Choroid plexus epithelial cell (primary cell): Measurements from ENCODE around the gene JPH3.

ENCODE experiments used
- DNase-seq: peaks from one replicate; pipeline ENCODE4 v3.0.0-alpha.2; 2010; ENCODE audit warnings: low read depth
- H3K4me3 ChIP-seq: 2 replicates; pipeline ENCODE4 v1.5.1; 2011; ENCODE audit warnings: low read depth, mild to moderate bottlenecking, control low read depth, low read length, moderate library complexity
- TF ChIP-seq, protein P1 (sequence below): conservative IDR thresholded peaks from 2 replicates; pipeline ENCODE4 v1.5.1; 2011; ENCODE audit warnings: low read depth, mild to moderate bottlenecking, control low read depth, inconsistent platforms, low read length, moderate library complexity

JPH3 gene

DNA sequence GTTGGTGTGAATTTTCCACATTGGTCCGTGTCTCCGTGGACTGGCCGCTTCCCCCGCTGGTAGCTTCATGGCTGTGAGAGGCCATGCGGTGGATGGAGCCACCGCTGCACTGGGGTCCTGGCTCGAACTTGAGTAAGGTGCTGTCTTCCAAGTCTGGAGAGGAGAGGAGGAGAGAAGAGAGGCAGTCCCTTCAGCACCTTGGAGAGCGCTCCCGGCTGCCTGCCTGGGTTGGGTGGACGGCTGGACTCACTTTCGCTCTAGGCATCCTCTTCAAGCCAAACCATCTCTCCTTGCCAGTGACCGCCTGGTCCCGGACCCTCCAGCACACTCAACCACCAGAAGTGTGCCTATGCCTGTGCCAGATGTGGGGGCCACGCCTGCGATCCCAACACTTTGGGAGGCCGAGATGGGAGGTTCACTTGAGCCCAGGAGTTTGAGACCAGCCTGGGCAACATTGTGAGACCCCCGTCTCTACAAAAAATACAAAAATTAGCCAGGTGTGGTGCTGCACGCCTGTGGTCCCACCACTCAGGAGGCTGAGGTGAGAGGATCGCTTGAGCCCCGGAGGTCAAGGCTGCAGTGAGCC is 6.2 kb downstream of the JPH3 start:
- no peak overlapping the region for H3K4me3 ChIP-seq
- peak; percentile 73 for DNase-seq
- TF ChIP-seq, protein P1, sequence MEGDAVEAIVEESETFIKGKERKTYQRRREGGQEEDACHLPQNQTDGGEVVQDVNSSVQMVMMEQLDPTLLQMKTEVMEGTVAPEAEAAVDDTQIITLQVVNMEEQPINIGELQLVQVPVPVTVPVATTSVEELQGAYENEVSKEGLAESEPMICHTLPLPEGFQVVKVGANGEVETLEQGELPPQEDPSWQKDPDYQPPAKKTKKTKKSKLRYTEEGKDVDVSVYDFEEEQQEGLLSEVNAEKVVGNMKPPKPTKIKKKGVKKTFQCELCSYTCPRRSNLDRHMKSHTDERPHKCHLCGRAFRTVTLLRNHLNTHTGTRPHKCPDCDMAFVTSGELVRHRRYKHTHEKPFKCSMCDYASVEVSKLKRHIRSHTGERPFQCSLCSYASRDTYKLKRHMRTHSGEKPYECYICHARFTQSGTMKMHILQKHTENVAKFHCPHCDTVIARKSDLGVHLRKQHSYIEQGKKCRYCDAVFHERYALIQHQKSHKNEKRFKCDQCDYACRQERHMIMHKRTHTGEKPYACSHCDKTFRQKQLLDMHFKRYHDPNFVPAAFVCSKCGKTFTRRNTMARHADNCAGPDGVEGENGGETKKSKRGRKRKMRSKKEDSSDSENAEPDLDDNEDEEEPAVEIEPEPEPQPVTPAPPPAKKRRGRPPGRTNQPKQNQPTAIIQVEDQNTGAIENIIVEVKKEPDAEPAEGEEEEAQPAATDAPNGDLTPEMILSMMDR: no peak

DNA sequence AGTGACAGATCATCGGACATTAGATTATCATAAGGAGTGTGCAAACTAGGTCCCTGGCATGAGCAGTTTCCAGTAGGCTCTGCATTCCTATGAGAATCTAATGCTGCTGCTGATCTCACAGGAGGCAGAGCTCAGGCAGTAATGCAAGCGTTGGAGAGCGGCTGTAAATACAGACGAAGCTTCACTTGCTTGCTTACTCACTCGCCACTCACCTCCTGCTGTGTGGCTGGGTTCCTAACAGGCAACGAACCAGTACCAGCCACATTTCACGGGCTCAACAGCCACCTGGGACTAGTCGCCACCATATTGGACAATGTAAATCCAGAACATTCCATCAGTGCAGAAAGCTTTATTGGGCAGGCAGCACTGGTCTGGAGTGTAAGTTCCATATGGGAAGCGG is 7.7 kb downstream of the JPH3 start:
- TF ChIP-seq, protein P1: no peak
- no peak for DNase-seq

DNA sequence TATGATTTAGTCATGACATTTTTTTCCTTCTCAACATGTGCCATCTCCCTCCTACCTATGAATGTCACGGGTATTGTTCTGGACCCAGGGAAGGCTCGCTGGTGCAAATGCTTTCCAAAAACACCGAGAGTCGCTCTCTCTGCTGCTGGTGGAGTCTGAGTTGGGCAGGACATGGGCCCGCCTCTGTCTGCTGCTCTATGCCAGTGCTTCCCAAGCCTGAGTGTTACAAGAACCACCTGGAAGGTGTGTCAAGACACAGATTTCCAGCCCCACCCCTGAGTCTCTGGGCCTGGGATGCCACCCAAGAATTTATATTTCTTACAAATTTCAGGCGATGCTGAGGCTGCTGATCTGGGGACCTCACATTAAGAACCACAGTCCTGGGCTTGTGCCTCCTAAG is 9.1 kb downstream of the JPH3 start:
- no peak overlapping the region for H3K4me3 ChIP-seq
- no peak for DNase-seq
- TF ChIP-seq, protein P1: no peak

More for the DNA sequence above, 7.7 kb downstream of the JPH3 start:
- H3K4me3 ChIP-seq: no peak overlapping the region

DNA sequence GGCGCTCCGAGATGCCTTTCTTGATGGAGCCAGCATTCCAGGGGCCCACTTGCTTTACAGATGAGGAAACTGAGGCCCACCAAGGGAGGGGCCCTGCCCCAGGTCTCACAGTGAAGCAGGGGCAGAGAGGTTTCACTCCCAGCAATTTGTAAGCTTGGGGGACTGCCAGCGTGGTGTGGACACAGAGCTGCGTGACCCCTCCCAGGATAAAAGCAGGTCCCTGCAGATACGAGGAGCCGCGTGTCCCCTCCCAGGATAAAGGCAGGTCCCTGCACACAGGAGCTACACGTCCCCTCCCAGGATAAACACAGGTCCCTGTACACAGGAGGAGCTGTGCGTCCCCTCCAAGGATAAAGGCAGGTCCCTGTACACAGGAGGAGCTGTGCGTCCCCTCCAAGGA is 11.7 kb downstream of the JPH3 start:
- no peak for DNase-seq
- H3K4me3 ChIP-seq: no peak overlapping the region
- TF ChIP-seq, protein P1: no peak

DNA sequence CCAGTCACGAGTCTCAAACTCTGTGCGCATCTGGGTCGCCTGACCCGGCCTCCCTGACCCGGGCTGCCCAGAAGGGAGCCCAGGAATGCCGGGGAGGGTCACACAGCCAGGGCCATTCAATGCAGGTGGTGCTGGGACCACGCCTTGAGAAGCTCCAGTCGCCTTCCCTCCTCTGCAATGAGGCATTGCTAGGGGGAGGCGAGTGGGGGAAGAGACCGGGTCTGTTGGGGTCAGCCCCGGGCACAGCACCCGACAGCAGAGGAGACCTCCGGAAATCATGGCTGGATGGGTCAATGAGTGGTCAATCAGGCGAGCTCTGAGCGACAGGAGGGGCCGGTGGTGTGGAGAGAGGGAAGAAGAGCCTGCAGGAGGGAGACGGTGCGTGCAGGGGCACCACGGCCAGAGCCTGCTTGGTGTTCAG is 13.3 kb downstream of the JPH3 start:
- DNase-seq: no peak
- TF ChIP-seq, protein P1: no peak

DNA sequence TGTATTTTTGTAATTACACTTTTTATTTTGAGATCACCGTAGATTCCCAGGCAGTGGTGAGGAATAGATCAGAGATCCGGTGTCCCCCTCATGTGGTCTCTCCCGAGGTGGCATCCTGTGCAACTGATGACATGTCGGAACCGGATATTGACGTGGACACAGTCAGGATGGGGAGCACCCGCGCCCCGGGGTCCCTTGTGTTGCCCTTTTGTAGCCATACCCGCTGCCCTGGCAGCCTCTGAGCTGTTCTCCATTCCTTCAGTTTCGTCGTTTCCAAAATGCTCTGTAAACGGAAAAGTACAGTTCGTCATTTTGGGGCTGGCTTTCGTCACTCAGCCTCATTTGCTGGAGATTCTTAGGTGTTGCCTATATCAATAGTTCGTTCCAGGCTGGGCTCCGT is 14.2 kb downstream of the JPH3 start:
- TF ChIP-seq, protein P1: no peak
- no peak overlapping the region for H3K4me3 ChIP-seq
- no peak for DNase-seq

More for the DNA sequence above, 13.3 kb downstream of the JPH3 start:
- no peak overlapping the region for H3K4me3 ChIP-seq

DNA sequence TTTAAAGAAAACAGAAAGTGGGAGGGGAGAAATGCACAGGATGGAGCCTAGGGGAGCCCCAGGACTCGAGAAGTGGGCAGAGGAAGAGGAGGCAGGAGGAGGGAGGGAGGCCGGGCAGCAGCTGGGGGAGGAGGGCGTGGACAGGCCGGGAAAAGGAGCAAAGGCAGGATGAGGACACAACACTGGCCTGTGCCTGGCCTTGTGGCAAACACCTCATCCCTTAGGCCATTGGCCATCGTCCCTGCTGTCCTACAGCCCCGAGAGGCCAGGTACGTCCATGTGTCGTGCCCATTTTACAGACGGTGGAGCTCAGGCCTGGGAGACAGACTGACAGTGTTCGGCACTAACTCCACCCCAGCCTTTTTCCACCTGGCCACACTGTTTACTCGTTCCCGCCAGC is 15.9 kb downstream of the JPH3 start:
- DNase-seq: no peak
- TF ChIP-seq, protein P1: no peak
- H3K4me3 ChIP-seq: no peak overlapping the region
